GM12878 (cell line): ENCODE measurements around the gene ZBTB44. TPM values are rescaled to one million over a fixed set of nuclear protein-coding genes. Genes with fewer than 3 reads are reported as not detected.

Experiments
- ATAC-seq: fragments of 200-7000 bp; cut with Tn5 transposase; 3 replicates; pipeline ENCODE4 v1.9.1; 2020; ENCODE audit warnings: mild to moderate bottlenecking, moderate library complexity
- BruUV-seq: library from RNA; stranded (reverse); fragments of 400-500 nt; replicated peaks from 2 replicates; lab custom pipeline; 2021; lab: Mats Ljungman, UMichigan
- CTCF ChIA-PET: fragments of 300-600 bp; sonication (Branson Sonifier 250); formaldehyde crosslinking; extraction: SDS; loops from one replicate; lab custom pipeline; 2021; ENCODE audit warnings: inconsistent platforms; lab: Yijun Ruan, JAX
- POLR2A ChIA-PET: fragments of 350-600 bp; formaldehyde crosslinking; extraction: SDS; loops from one replicate; lab custom pipeline; 2021; ENCODE audit warnings: inconsistent platforms; lab: Charles Lee
- RAD21 ChIA-PET: fragments of 300-600 bp; sonication (Branson Sonifier 250); formaldehyde crosslinking; loops from one replicate; lab custom pipeline; 2023; ENCODE audit warnings: antibody characterized with exemption; ENCODE audit not compliant: unreplicated experiment; lab: Charles Lee
- SMC1A ChIA-PET: fragments of 300-600 bp; sonication (Branson Sonifier 250); formaldehyde crosslinking; loops from one replicate; lab custom pipeline; 2023; ENCODE audit not compliant: unreplicated experiment, uncharacterized antibody; lab: Charles Lee
- DNase-seq: peaks from one replicate; pipeline ENCODE4 v3.0.0-alpha.2; 2011; ENCODE audit warnings: low read depth, low spot score
- FAIRE-seq: peaks from 3 replicates; lab custom pipeline; 2011; peaks lifted over from hg19 to GRCh38; lab: Jason Lieb, UNC
- H2AFZ ChIP-seq: 2 replicates; pipeline ENCODE4 v1.6.0; 2011; ENCODE audit warnings: low read depth, low read length, control low read depth; ENCODE audit not compliant: control insufficient read depth
- H3K27ac ChIP-seq: 2 replicates; pipeline ENCODE4 v1.5.1; 2011; ENCODE audit warnings: control low read depth; ENCODE audit not compliant: control insufficient read depth, insufficient read depth
- H3K27me3 ChIP-seq, 2 experiments: replicated peaks in 1 of 2; 2 replicates each; pipeline versions ENCODE4 v1.6.0 to v1.6.1; 2011; ENCODE audit warnings: low read length in 1 of 2; ENCODE audit not compliant: control insufficient read depth in 2 of 2, insufficient read depth in 2 of 2
- H3K36me3 ChIP-seq, 2 experiments: 2 replicates each; pipeline ENCODE4 v1.5.1; 2011; ENCODE audit warnings: low read length in 1 of 2; ENCODE audit not compliant: control insufficient read depth in 2 of 2, insufficient read depth in 2 of 2
- H3K4me1 ChIP-seq: 2 replicates; pipeline ENCODE4 v1.6.1; 2011; ENCODE audit warnings: mild to moderate bottlenecking, low read length, moderate library complexity, mixed read lengths; ENCODE audit not compliant: control insufficient read depth, insufficient read depth
- H3K4me2 ChIP-seq: 2 replicates; pipeline ENCODE4 v1.6.0; 2011; ENCODE audit warnings: control low read depth; ENCODE audit not compliant: control insufficient read depth, insufficient read depth
- H3K4me3 ChIP-seq: fragments of 200-600 bp; sonication (generic); 2 replicates; pipeline ENCODE4 v1.5.1; 2016
- H3K79me2 ChIP-seq: 2 replicates; pipeline ENCODE4 v1.6.0; 2011; ENCODE audit warnings: low read length; ENCODE audit not compliant: control insufficient read depth, insufficient read depth
- H3K9ac ChIP-seq: 2 replicates; pipeline ENCODE4 v1.8.0; 2011; ENCODE audit warnings: low read length, control low read depth, mixed read lengths; ENCODE audit not compliant: control insufficient read depth, insufficient read depth
- H3K9me3 ChIP-seq: replicated peaks from 3 replicates; pipeline ENCODE4 v1.5.1; 2011; ENCODE audit warnings: mild to moderate bottlenecking, low read length; ENCODE audit not compliant: control insufficient read depth, insufficient read depth
- H4K20me1 ChIP-seq: 2 replicates; pipeline ENCODE4 v1.6.0; 2011; ENCODE audit not compliant: control insufficient read depth, insufficient read depth
- BCLAF1 ChIP-seq: fragments of 450-650 bp; IDR thresholded peaks from 2 replicates; pipeline ENCODE4 v1.6.1; 2017; ENCODE audit warnings: antibody characterized with exemption, mild to moderate bottlenecking, moderate library complexity
- FOXK2 ChIP-seq: fragments of 450-650 bp; IDR thresholded peaks from 2 replicates; pipeline ENCODE4 v1.6.1; 2017; ENCODE audit warnings: mild to moderate bottlenecking, moderate library complexity
- FOXM1 ChIP-seq: IDR thresholded peaks from 2 replicates; pipeline ENCODE4 v1.6.1; 2012; ENCODE audit warnings: low read depth, mild to moderate bottlenecking, inconsistent platforms, low read length, moderate library complexity
- IRF5 ChIP-seq: fragments of 450-650 bp; IDR thresholded peaks from 2 replicates; pipeline ENCODE4 v1.6.1; 2017; ENCODE audit warnings: borderline replicate concordance
- JUNB ChIP-seq: IDR thresholded peaks from 2 replicates; pipeline ENCODE4 v1.6.1; 2016; ENCODE audit warnings: antibody characterized with exemption, mild to moderate bottlenecking
- KLF5 ChIP-seq: fragments of 450-650 bp; IDR thresholded peaks from 2 replicates; pipeline ENCODE4 v1.6.1; 2014; ENCODE audit warnings: mild to moderate bottlenecking; ENCODE audit not compliant: partially characterized antibody
- MAX ChIP-seq: IDR thresholded peaks from 2 replicates; pipeline ENCODE4 v1.6.1; 2012; ENCODE audit warnings: low read depth, low read length, improper control_type of control experiment
- NBN ChIP-seq: fragments of 450-650 bp; IDR thresholded peaks from 2 replicates; pipeline ENCODE4 v1.6.1; 2016
- NRF1 ChIP-seq: conservative IDR thresholded peaks from 2 replicates; pipeline ENCODE4 v1.6.1; 2011; ENCODE audit warnings: mild to moderate bottlenecking, low read depth, low read length, improper control_type of control experiment
- PRDM15 ChIP-seq: fragments of 450-650 bp; formaldehyde crosslinking; IDR thresholded peaks from 2 replicates; pipeline ENCODE4 v1.4.0; 2020; ENCODE audit warnings: mild to moderate bottlenecking, moderate library complexity
- RCOR1 ChIP-seq: conservative IDR thresholded peaks from 2 replicates; pipeline ENCODE4 v1.6.1; 2012; ENCODE audit warnings: low read depth, low read length, improper control_type of control experiment
- SIX5 ChIP-seq: IDR thresholded peaks from 2 replicates; pipeline ENCODE4 v1.6.1; 2011; ENCODE audit warnings: mild to moderate bottlenecking, low read depth, low read length, moderate library complexity; ENCODE audit not compliant: severe bottlenecking
- STAT1 ChIP-seq: fragments of 450-650 bp; conservative IDR thresholded peaks from 2 replicates; pipeline ENCODE4 v1.6.1; 2014; ENCODE audit warnings: antibody characterized with exemption, mild to moderate bottlenecking
- WGBS: methylation state at CpG from one replicate; pipeline ENCODE4 v1.1.6; 2016; ENCODE audit warnings: low lambda C conversion rate; ENCODE audit not compliant: insufficient replicate concordance, insufficient coverage; ENCODE audit errors: missing lambda C conversion rate; 5-methylcytosine and 5-hydroxymethylcytosine counted together
- in situ Hi-C: fragments of 300-500 bp; cut with MboI; formaldehyde crosslinking; loops from 9 replicates; pipeline ENCODE4 v1.14.3; 2018; ENCODE audit warnings: mixed read lengths
- intact Hi-C: fragments of 100-400 bp; cut with micrococcal nuclease; formaldehyde crosslinking; loops from one replicate; pipeline ENCODE4 v1.14.2; 2022; ENCODE audit not compliant: unreplicated experiment
- polyA plus RNA-seq, 11 experiments: library from polyadenylated mRNA; depleted of rRNA in 4 of 11; unstranded in 6 of 11; stranded (reverse) in 5 of 11; fragments of >200 nt; fragmentation: Nextera tagmentation in 4 of 11; fragmentation: Illumina TruSeq in 1 of 11; extraction: Ambion mirVana in 4 of 11; extraction: Trizol in 1 of 11; gene quantifications; 1 replicate in 1 of 11; 2 replicates in 10 of 11; pipeline versions ENCODE4 v1.2.1 to v1.2.3, GENCODE V29; 2011 to 2016; ENCODE audit warnings: inconsistent platforms in 2 of 11, missing spikeins in 2 of 11, low read depth in 1 of 11
- total RNA-seq, 4 experiments: library from RNA; depleted of rRNA in 3 of 4; stranded (reverse); fragments of >200 nt in 3 of 4; fragmentation: Illumina TruSeq in 1 of 4; extraction: Trizol in 1 of 4; gene quantifications; 2 replicates each; pipeline versions ENCODE4 v1.2.1 to v1.2.3, GENCODE V29; 2013 to 2021

ZBTB44 gene
- total and polyA plus RNA-seq, 10 of the 15 experiments (the other 5 are each of a cell fraction or from before 2014, with no cell fraction given) = 2.8 to 38.2 (median 12.2) TPM

- POLR2A ChIA-PET = no interaction called here
- Histone ChIP-seq H3K9me3 (no peaks in the 10 kb centered on the region), H3K27me3 (no peaks in the 10 kb centered on the region), H3K79me2 (no peaks in the 10 kb centered on the region), H3K27ac (no peak overlapping the region), H2AFZ (no peak overlapping the region), H3K4me3 (no peak overlapping the region), H3K9ac (no peak overlapping the region), H3K4me1 (no peaks in the 10 kb centered on the region), H3K36me3 (no peaks in the 10 kb centered on the region), H3K4me2 (no peak overlapping the region), H4K20me1 (no peaks in the 10 kb centered on the region)
- intact Hi-C loops (no loop called here), in situ Hi-C loops (no loop called here)
- TF ChIP-seq PRDM15 (CRISPR knock-in tag) = no peak
- TF ChIP-seq SIX5 = no peak
- TF ChIP-seq STAT1 = no peak
- no peak for TF ChIP-seq BCLAF1
- TF ChIP-seq FOXM1 = no peak
- no peak for TF ChIP-seq RCOR1
- TF ChIP-seq KLF5 = no peak
- TF ChIP-seq MAX = no peak
- no peak for TF ChIP-seq IRF5
- TF ChIP-seq NRF1 = no peak
- no peak for TF ChIP-seq JUNB
- no peak for TF ChIP-seq FOXK2
- TF ChIP-seq NBN = no peak
- FAIRE-seq (no peak), DNase-seq (no peak), ATAC-seq (no peak)
- no TSS peak for BruUV-seq
- RAD21 ChIA-PET = no interaction called here
- SMC1A ChIA-PET = no interaction called here
- CTCF ChIA-PET = no interaction called here
- WGBS = 31% methylated on average over 3 of the region's 3 CpGs
Observed at GRCh38 chr11:130328420-130328819, 13.7 kb upstream of the ZBTB44 start.
